ENCODE results near the gene RBM44.
"Not testable (repeated sequence)": the region's sequence is repeated elsewhere in the genome, so short reads cannot be mapped to it uniquely, and the experiment has no call there.

Gene RBM44

GRCh38 chr2:237798236-237799059, at the start of gene RBM44:
Gene RBM44 (plus strand): TSS chr2:237798779. CDS start chr2:237813610, 14,831 bp downstream.
- no peak for DNase-seq (ENCODE audit: low read depth in 2 of 2)

- no peak for DNase-seq (ENCODE audit: low read depth in 2 of 2)
These were observed 49.6 kb upstream of the RBM44 start for GRCh38 chr2:237749002-237749401.

GRCh38 chr2:237749961-237750360, 48.6 kb upstream of the RBM44 start:
- no peak for DNase-seq (ENCODE audit: low read depth in 2 of 2)

- not testable (repeated sequence) for DNase-seq (ENCODE audit: low read depth in 2 of 2)
These were observed 48.1 kb upstream of the RBM44 start for GRCh38 chr2:237750441-237750840.

- DNase-seq (ENCODE audit: low read depth in 2 of 2) = peak; percentile 27 to 56
These were observed 45.8 kb upstream of the RBM44 start for GRCh38 chr2:237752761-237753165.

GRCh38 chr2:237754182-237754581, 44.4 kb upstream of the RBM44 start:
- no peak for DNase-seq (ENCODE audit: low read depth in 2 of 2)

GRCh38 chr2:237754626-237755248, 43.8 kb upstream of the RBM44 start:
- no peak for DNase-seq (ENCODE audit: low read depth in 2 of 2)

GRCh38 chr2:237757616-237758015, 41.0 kb upstream of the RBM44 start:
- DNase-seq (ENCODE audit: low read depth in 2 of 2) = no peak

- no peak for DNase-seq (ENCODE audit: low read depth in 2 of 2)
These were observed 40.4 kb upstream of the RBM44 start for GRCh38 chr2:237758185-237758584.

- DNase-seq (ENCODE audit: low read depth in 2 of 2) = no peak
These were observed 39.4 kb upstream of the RBM44 start for GRCh38 chr2:237759176-237759575.

GRCh38 chr2:237760506-237761502, 37.8 kb upstream of the RBM44 start:
- DNase-seq (ENCODE audit: low read depth in 2 of 2) = no peak

- DNase-seq (ENCODE audit: low read depth in 2 of 2) = not testable (repeated sequence)
These were observed 36.0 kb upstream of the RBM44 start for GRCh38 chr2:237762291-237763182.

GRCh38 chr2:237763812-237764211, 34.8 kb upstream of the RBM44 start:
- no peak for DNase-seq (ENCODE audit: low read depth in 2 of 2)

- DNase-seq (ENCODE audit: low read depth in 2 of 2) = not testable (repeated sequence)
These were observed 33.5 kb upstream of the RBM44 start for GRCh38 chr2:237765122-237765521.

GRCh38 chr2:237765875-237766274, 32.7 kb upstream of the RBM44 start:
- no peak for DNase-seq (ENCODE audit: low read depth in 2 of 2)

GRCh38 chr2:237766340-237766739, 32.2 kb upstream of the RBM44 start:
- no peak for DNase-seq (ENCODE audit: low read depth in 2 of 2)

GRCh38 chr2:237772513-237772912, 26.1 kb upstream of the RBM44 start:
- no peak for DNase-seq (ENCODE audit: low read depth in 2 of 2)

GRCh38 chr2:237773826-237774225, 24.8 kb upstream of the RBM44 start:
- no peak for DNase-seq (ENCODE audit: low read depth in 2 of 2)

GRCh38 chr2:237774811-237775553, 23.6 kb upstream of the RBM44 start:
- DNase-seq (ENCODE audit: low read depth in 2 of 2) = peak; percentile 13 to 33

- DNase-seq (ENCODE audit: low read depth in 2 of 2) = no peak
These were observed 19.1 kb upstream of the RBM44 start for GRCh38 chr2:237779521-237779920.
